ENCODE results near the gene DCAF5.

DNA sequence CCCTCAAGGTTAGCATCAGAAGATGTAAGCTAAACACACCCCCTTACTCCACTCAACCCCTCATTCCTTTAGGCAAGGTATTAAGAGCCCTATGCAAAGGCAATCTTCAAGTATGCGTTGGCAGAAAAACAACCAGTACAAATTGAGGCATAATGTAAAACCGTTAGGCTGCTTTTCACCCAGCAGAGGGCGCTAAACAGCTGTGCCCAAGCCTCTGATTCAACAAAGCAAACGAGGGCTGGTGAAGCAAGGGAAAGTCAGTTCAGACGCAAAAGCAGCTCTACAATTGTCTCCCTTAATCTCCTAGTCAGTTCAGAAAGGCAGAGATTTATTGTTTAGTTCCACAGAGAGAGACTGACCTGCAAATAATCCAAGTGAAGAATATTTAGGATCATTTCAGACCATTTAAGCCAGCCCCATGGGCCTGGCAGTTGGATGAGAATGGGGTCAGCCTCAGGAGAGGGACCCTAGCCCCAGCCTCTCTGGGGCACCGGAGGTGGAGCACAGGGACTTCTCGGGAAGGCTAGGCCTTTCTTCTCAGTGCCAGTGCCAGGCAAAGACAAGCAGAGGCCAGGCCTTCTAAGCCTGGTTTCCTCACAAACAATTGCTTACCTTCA lies 23.5 kb downstream of the DCAF5 start:
- TF ChIP-seq, protein P1, sequence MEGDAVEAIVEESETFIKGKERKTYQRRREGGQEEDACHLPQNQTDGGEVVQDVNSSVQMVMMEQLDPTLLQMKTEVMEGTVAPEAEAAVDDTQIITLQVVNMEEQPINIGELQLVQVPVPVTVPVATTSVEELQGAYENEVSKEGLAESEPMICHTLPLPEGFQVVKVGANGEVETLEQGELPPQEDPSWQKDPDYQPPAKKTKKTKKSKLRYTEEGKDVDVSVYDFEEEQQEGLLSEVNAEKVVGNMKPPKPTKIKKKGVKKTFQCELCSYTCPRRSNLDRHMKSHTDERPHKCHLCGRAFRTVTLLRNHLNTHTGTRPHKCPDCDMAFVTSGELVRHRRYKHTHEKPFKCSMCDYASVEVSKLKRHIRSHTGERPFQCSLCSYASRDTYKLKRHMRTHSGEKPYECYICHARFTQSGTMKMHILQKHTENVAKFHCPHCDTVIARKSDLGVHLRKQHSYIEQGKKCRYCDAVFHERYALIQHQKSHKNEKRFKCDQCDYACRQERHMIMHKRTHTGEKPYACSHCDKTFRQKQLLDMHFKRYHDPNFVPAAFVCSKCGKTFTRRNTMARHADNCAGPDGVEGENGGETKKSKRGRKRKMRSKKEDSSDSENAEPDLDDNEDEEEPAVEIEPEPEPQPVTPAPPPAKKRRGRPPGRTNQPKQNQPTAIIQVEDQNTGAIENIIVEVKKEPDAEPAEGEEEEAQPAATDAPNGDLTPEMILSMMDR (IDR thresholded peaks at IDR 0.05; ENCODE audit: low read depth, low read length) = peak; percentile 94
- TF ChIP-seq EZH2phosphoT487 (IDR thresholded peaks at IDR 0.05; ENCODE audit: low read depth) = no peak
